HCT116 (cell line): ENCODE data around the gene SLAMF6. TPM values are rescaled to one million over a fixed set of nuclear protein-coding genes. Genes with fewer than 3 reads are reported as not detected.

Experiments used
- ATAC-seq: fragments of 200-7000 bp; cut with Tn5 transposase; 2 replicates; pipeline ENCODE4 v1.9.1; 2020; ENCODE audit warnings: mild to moderate bottlenecking, moderate library complexity
- BruUV-seq: library from RNA; stranded (reverse); fragments of 400-500 nt; replicated peaks from 2 replicates; lab custom pipeline; 2021; lab: Mats Ljungman, UMichigan
- CTCF ChIA-PET: fragments of 300-600 bp; sonication (Branson Sonifier 250); formaldehyde crosslinking; loops from one replicate; lab custom pipeline; 2021; ENCODE audit warnings: antibody characterized with exemption; lab: Charles Lee
- POLR2A ChIA-PET: fragments of 300-600, 350-600 bp; sonication (Branson Sonifier 250); formaldehyde crosslinking; loops from one replicate; lab custom pipeline; 2021; ENCODE audit warnings: antibody characterized with exemption; lab: Charles Lee
- RAD21 ChIA-PET, 2 experiments: fragments of 300-600 bp; sonication (Branson Sonifier 250); formaldehyde crosslinking; loops; one replicate each; lab custom pipeline; 2023; ENCODE audit warnings: low total read pairs in 2 of 2; ENCODE audit not compliant: uncharacterized antibody in 2 of 2, unreplicated experiment in 2 of 2, low non-redundant PET in 1 of 2; lab: Charles Lee
- DNase-seq: peaks from one replicate; pipeline ENCODE4 v3.0.0-alpha.2; 2010; ENCODE audit warnings: low read depth, low spot score
- H2AFZ ChIP-seq: fragments of 200-600 bp; shearing (Covaris generic), sonication (generic); 2 replicates; pipeline ENCODE4 v1.6.1; 2017; ENCODE audit warnings: low read depth, mixed run types, mixed read lengths, antibody characterized with exemption, low read length; ENCODE audit not compliant: poor library complexity, severe bottlenecking
- H3K27ac ChIP-seq: 2 replicates; pipeline ENCODE4 v1.5.1; 2012; ENCODE audit warnings: low read depth, low read length
- H3K27me3 ChIP-seq: fragments of 200-600 bp; sonication (generic); 2 replicates; pipeline ENCODE4 v1.6.1; 2016; ENCODE audit warnings: mixed run types, low read length, mixed read lengths; ENCODE audit not compliant: insufficient read depth
- H3K36me3 ChIP-seq, 2 experiments: fragments of 200-500 bp in 1 of 2; fragments of 200-600 bp in 1 of 2; sonication (Bioruptor generic) in 1 of 2; sonication (generic) in 1 of 2; 2 replicates each; pipeline versions ENCODE4 v1.5.1 to v1.6.1; 2014 to 2016; ENCODE audit warnings: low read length in 2 of 2, inconsistent platforms in 1 of 2, mixed read lengths in 1 of 2, mixed run types in 1 of 2; ENCODE audit not compliant: insufficient read depth in 2 of 2, control insufficient read depth in 1 of 2
- H3K4me1 ChIP-seq, 2 experiments: fragments of 200-600 bp in 1 of 2; sonication (generic) in 1 of 2; 2 replicates each; pipeline versions ENCODE4 v1.5.1 to v1.6.1; 2012 to 2017; ENCODE audit warnings: low read length in 2 of 2, inconsistent platforms in 1 of 2, mild to moderate bottlenecking in 1 of 2, mixed read lengths in 1 of 2, mixed run types in 1 of 2, moderate library complexity in 1 of 2; ENCODE audit not compliant: insufficient read depth in 2 of 2, control insufficient read depth in 1 of 2
- H3K4me2 ChIP-seq: fragments of 200-600 bp; sonication (generic); 2 replicates; pipeline ENCODE4 v1.6.1; 2017; ENCODE audit warnings: mixed run types, low read length, mixed read lengths
- H3K4me3 ChIP-seq, 2 experiments: fragments of 200-600 bp in 1 of 2; sonication (generic) in 1 of 2; replicated peaks in 1 of 2; 2 replicates each; pipeline ENCODE4 v1.5.1; 2011 to 2016; ENCODE audit warnings: low read length in 2 of 2, control low read depth in 1 of 2, low read depth in 1 of 2, mild to moderate bottlenecking in 1 of 2, mixed read lengths in 1 of 2, mixed run types in 1 of 2
- H3K79me2 ChIP-seq: fragments of 200-600 bp; sonication (generic); 2 replicates; pipeline ENCODE4 v1.6.1; 2017; ENCODE audit warnings: mild to moderate bottlenecking, mixed run types, low read length, moderate library complexity, mixed read lengths; ENCODE audit not compliant: insufficient read depth
- H3K9ac ChIP-seq: fragments of 200-600 bp; sonication (generic); 2 replicates; pipeline ENCODE4 v1.6.1; 2016; ENCODE audit warnings: low read length, mixed read lengths
- H3K9me2 ChIP-seq: fragments of 200-600 bp; sonication (generic), shearing (Covaris generic); 2 replicates; pipeline ENCODE4 v1.6.1; 2017; ENCODE audit warnings: mixed run types, mild to moderate bottlenecking, moderate library complexity; ENCODE audit not compliant: insufficient read depth
- H3K9me3 ChIP-seq, 2 experiments: fragments of 200-500 bp in 1 of 2; fragments of 200-600 bp in 1 of 2; sonication (Bioruptor generic) in 1 of 2; sonication (generic) in 1 of 2; 2 replicates each; pipeline ENCODE4 v1.6.1; 2014 to 2017; ENCODE audit warnings: low read length in 2 of 2, mixed read lengths in 2 of 2, inconsistent platforms in 1 of 2, low read depth in 1 of 2, mild to moderate bottlenecking in 1 of 2, mixed run types in 1 of 2, moderate library complexity in 1 of 2; ENCODE audit not compliant: control insufficient read depth in 1 of 2, insufficient read depth in 1 of 2
- H4K20me1 ChIP-seq: fragments of 200-600 bp; sonication (generic), shearing (Covaris generic); 2 replicates; pipeline ENCODE4 v1.6.1; 2017; ENCODE audit warnings: mixed run types, mild to moderate bottlenecking, moderate library complexity; ENCODE audit not compliant: insufficient read depth
- CBX3 ChIP-seq: IDR thresholded peaks from 2 replicates; pipeline ENCODE4 v1.6.1; 2012; ENCODE audit warnings: low read depth
- CEBPB ChIP-seq: IDR thresholded peaks from 2 replicates; pipeline ENCODE4 v1.6.1; 2012; ENCODE audit warnings: low read depth
- EGR1 ChIP-seq: IDR thresholded peaks from 2 replicates; pipeline ENCODE4 v1.6.1; 2012; ENCODE audit warnings: low read depth
- EZH2 ChIP-seq: fragments of 200-600 bp; sonication (generic); IDR thresholded peaks from 2 replicates; pipeline ENCODE4 v1.6.1; 2017; ENCODE audit warnings: antibody characterized with exemption, mixed run types
- FOSL1 ChIP-seq: IDR thresholded peaks from 2 replicates; pipeline ENCODE4 v1.6.1; 2012; ENCODE audit warnings: low read depth
- JUND ChIP-seq: IDR thresholded peaks from 2 replicates; pipeline ENCODE4 v1.6.1; 2012
- POLR2AphosphoS5 ChIP-seq: IDR thresholded peaks from 2 replicates; pipeline ENCODE4 v1.6.1; 2011; ENCODE audit warnings: mild to moderate bottlenecking, low read depth, low read length, moderate library complexity
- RAD21 ChIP-seq: IDR thresholded peaks from 2 replicates; pipeline ENCODE4 v1.6.1; 2012; ENCODE audit warnings: low read depth, mild to moderate bottlenecking
- SIN3A ChIP-seq: IDR thresholded peaks from 2 replicates; pipeline ENCODE4 v1.6.1; 2012; ENCODE audit warnings: low read depth
- SP1 ChIP-seq: IDR thresholded peaks from 2 replicates; pipeline ENCODE4 v1.6.1; 2012; ENCODE audit warnings: low read depth
- SRF ChIP-seq: IDR thresholded peaks from 2 replicates; pipeline ENCODE4 v1.6.1; 2012; ENCODE audit warnings: low read depth
- TCF7L2 ChIP-seq: IDR thresholded peaks from 2 replicates; pipeline ENCODE4 v1.7.0; 2011; ENCODE audit warnings: borderline replicate concordance, inconsistent platforms; ENCODE audit not compliant: insufficient read depth, insufficient read length; ENCODE audit errors: extremely low read depth
- ZNF274 ChIP-seq: fragments of 200-500 bp; sonication (Bioruptor generic); IDR thresholded peaks from 2 replicates; pipeline ENCODE4 v1.6.1; 2014; ENCODE audit warnings: mild to moderate bottlenecking, low read depth, low read length, inconsistent platforms
- intact Hi-C: fragments of 100-400 bp; cut with micrococcal nuclease; formaldehyde crosslinking; loops from 2 replicates; pipeline ENCODE4 v1.10.0; 2022
- total RNA-seq: library from RNA; stranded (reverse); gene quantifications from one replicate; pipeline ENCODE4 v1.2.1, GENCODE V29; 2021; ENCODE audit not compliant: unreplicated experiment
- TF ChIP-seq, protein P1 (sequence below), 3 experiments: fragments of 200-600 bp in 1 of 3; sonication (generic) in 1 of 3; IDR thresholded peaks in 2 of 3; conservative IDR thresholded peaks in 1 of 3; 2 replicates each; pipeline ENCODE4 v1.5.1; 2012 to 2017; ENCODE audit warnings: low read depth in 2 of 3, low read length in 2 of 3, antibody characterized with exemption in 1 of 3, borderline replicate concordance in 1 of 3, control low read depth in 1 of 3, mild to moderate bottlenecking in 1 of 3, mixed read lengths in 1 of 3, mixed run types in 1 of 3, moderate library complexity in 1 of 3; ENCODE audit not compliant: insufficient read depth in 1 of 3
- TF ChIP-seq, protein P2 (sequence below): IDR thresholded peaks from 2 replicates; pipeline ENCODE4 v1.6.1; 2012
- TF ChIP-seq, protein P3 (sequence below): IDR thresholded peaks from 2 replicates; pipeline ENCODE4 v1.6.1; 2011; ENCODE audit warnings: mild to moderate bottlenecking, low read length, moderate library complexity; ENCODE audit not compliant: insufficient replicate concordance; ENCODE audit errors: extremely low read depth

SLAMF6 gene
- total RNA-seq, 1 experiment from 2014 or later: not detected

DNA sequence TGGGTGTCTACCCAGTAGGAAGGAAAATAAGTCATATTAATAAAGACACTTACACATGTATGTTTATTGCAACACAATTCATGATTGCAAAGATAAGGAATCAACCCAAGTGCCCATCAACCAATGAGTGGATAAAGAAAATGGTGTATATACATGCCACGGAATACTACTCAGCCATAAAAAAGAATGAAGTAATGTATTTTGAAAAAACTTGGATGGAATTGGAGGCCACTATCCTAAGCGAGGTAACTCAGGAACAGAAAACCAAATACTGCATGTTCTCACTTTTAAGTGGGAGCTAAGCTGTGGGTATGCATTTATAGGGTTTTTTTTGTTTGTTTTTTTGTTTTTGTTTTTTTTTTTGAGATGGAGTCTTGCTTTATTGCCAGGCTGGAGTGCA, 73.6 kb downstream of the SLAMF6 start:
- H3K36me3 ChIP-seq: no peaks in the 10 kb centered on the region
- H3K27me3 ChIP-seq: no peaks in the 10 kb centered on the region
- no peak for DNase-seq
- intact Hi-C loops: no loop called here
- no TSS peak for BruUV-seq
- H3K4me3 ChIP-seq: no peak overlapping the region
- no peaks in the 10 kb centered on the region for H3K9me2 ChIP-seq
- H3K4me2 ChIP-seq: no peak overlapping the region
- H4K20me1 ChIP-seq: no peaks in the 10 kb centered on the region
- no peaks in the 10 kb centered on the region for H3K4me1 ChIP-seq
- POLR2A ChIA-PET: no interaction called here
- no peaks in the 10 kb centered on the region for H3K79me2 ChIP-seq
- no peak overlapping the region for H2AFZ ChIP-seq
- no peak overlapping the region for H3K9ac ChIP-seq
- ATAC-seq: no peak
- CTCF ChIA-PET: no interaction called here
- no peak overlapping the region for H3K27ac ChIP-seq
- RAD21 ChIA-PET: no interaction called here
- TF ChIP-seq POLR2AphosphoS5: no peak
- TF ChIP-seq SRF: no peak
- TF ChIP-seq CEBPB: no peak
- TF ChIP-seq FOSL1: no peak
- TF ChIP-seq RAD21: no peak
- no peak for TF ChIP-seq EZH2
- no peak for TF ChIP-seq EGR1
- TF ChIP-seq, protein P1, sequence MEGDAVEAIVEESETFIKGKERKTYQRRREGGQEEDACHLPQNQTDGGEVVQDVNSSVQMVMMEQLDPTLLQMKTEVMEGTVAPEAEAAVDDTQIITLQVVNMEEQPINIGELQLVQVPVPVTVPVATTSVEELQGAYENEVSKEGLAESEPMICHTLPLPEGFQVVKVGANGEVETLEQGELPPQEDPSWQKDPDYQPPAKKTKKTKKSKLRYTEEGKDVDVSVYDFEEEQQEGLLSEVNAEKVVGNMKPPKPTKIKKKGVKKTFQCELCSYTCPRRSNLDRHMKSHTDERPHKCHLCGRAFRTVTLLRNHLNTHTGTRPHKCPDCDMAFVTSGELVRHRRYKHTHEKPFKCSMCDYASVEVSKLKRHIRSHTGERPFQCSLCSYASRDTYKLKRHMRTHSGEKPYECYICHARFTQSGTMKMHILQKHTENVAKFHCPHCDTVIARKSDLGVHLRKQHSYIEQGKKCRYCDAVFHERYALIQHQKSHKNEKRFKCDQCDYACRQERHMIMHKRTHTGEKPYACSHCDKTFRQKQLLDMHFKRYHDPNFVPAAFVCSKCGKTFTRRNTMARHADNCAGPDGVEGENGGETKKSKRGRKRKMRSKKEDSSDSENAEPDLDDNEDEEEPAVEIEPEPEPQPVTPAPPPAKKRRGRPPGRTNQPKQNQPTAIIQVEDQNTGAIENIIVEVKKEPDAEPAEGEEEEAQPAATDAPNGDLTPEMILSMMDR (IDR thresholded peaks at IDR 0.05 in 2 of 3, conservative IDR thresholded peaks at IDR 0.05 in 1 of 3; ENCODE audit: borderline replicate concordance in 1 of 3, insufficient read depth in 1 of 3, low read depth in 2 of 3, low read length in 2 of 3): no peak
- TF ChIP-seq SP1: no peak
- no peak for TF ChIP-seq JUND
- no peak for TF ChIP-seq CBX3
- TF ChIP-seq ZNF274: no peak
- TF ChIP-seq, protein P2, sequence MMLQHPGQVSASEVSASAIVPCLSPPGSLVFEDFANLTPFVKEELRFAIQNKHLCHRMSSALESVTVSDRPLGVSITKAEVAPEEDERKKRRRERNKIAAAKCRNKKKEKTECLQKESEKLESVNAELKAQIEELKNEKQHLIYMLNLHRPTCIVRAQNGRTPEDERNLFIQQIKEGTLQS: no peak
- no peak for TF ChIP-seq TCF7L2
- TF ChIP-seq, protein P3, sequence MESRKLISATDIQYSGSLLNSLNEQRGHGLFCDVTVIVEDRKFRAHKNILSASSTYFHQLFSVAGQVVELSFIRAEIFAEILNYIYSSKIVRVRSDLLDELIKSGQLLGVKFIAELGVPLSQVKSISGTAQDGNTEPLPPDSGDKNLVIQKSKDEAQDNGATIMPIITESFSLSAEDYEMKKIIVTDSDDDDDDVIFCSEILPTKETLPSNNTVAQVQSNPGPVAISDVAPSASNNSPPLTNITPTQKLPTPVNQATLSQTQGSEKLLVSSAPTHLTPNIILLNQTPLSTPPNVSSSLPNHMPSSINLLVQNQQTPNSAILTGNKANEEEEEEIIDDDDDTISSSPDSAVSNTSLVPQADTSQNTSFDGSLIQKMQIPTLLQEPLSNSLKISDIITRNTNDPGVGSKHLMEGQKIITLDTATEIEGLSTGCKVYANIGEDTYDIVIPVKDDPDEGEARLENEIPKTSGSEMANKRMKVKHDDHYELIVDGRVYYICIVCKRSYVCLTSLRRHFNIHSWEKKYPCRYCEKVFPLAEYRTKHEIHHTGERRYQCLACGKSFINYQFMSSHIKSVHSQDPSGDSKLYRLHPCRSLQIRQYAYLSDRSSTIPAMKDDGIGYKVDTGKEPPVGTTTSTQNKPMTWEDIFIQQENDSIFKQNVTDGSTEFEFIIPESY: no peak
- TF ChIP-seq SIN3A: no peak
- TF ChIP-seq, all 23 proteins: peak for 0
- no peaks in the 10 kb centered on the region for H3K9me3 ChIP-seq
